Testis (tissue), 3 donors: ENCODE data around the gene UBE2D1. TPM values are rescaled to one million over a fixed set of nuclear protein-coding genes. Genes with fewer than 3 reads are reported as not detected.

Experiments
- DNase-seq: peaks from one replicate; pipeline ENCODE4 v3.0.0-alpha.2; 2019
- H3K27ac ChIP-seq, 2 donors: fragments of 200-600 bp; sonication (generic); one replicate each; pipeline ENCODE4 v1.5.1; 2019
- H3K27me3 ChIP-seq: fragments of 200-600 bp; sonication (generic); one replicate; pipeline ENCODE4 v1.5.1; 2019
- H3K36me3 ChIP-seq: fragments of 200-600 bp; sonication (generic); one replicate; pipeline ENCODE4 v1.5.1; 2017; ENCODE audit warnings: low read depth; ENCODE audit errors: missing control alignments
- H3K4me1 ChIP-seq: fragments of 200-600 bp; sonication (generic); one replicate; pipeline ENCODE4 v1.5.1; 2019
- H3K4me3 ChIP-seq, 2 donors: fragments of 200-600 bp; sonication (generic); one replicate each; pipeline ENCODE4 v1.5.1; 2017 to 2019
- H3K9me3 ChIP-seq: fragments of 200-600 bp; sonication (generic); one replicate; pipeline ENCODE4 v1.5.1; 2017
- POLR2A ChIP-seq: fragments of 450-650 bp; IDR thresholded peaks from one replicate; pipeline ENCODE4 v1.6.1; 2017; ENCODE audit warnings: antibody characterized with exemption, mild to moderate bottlenecking, moderate library complexity
- WGBS, 2 donors: methylation state at CpG; one replicate each; pipeline ENCODE4 v1.1.5; 2018; 5-methylcytosine and 5-hydroxymethylcytosine counted together
- intact Hi-C: fragments of 100-400 bp; cut with DNase I; formaldehyde crosslinking; loops from one replicate; pipeline ENCODE4 v1.15.1; 2023; ENCODE audit warnings: low total_unique reads
- polyA plus RNA-seq: library from polyadenylated mRNA; stranded (reverse); fragments of 350-450 nt; fragmentation: Illumina TruSeq; extraction: RNeasy Lipid Tissue Mini Kit (QIAGEN cat#74804); gene quantifications from one replicate; pipeline ENCODE4 v1.2.3, GENCODE V29; 2014; ENCODE audit warnings: low read depth, low replicate concordance; ENCODE audit not compliant: insufficient read depth
- total RNA-seq, 2 donors: library from RNA; depleted of rRNA; stranded (reverse); fragments of >200 nt; gene quantifications; one replicate each; pipeline ENCODE4 v1.2.3, GENCODE V29; 2016
- TF ChIP-seq, protein P1 (sequence below), 3 experiments: fragments of 450-650 bp in 2 of 3; fragments of 200-600 bp in 1 of 3; sonication (generic) in 1 of 3; IDR thresholded peaks; one replicate each; pipeline ENCODE4 v1.5.1; 2016 to 2019; ENCODE audit warnings: antibody characterized with exemption in 3 of 3, mild to moderate bottlenecking in 2 of 3, moderate library complexity in 1 of 3

Gene UBE2D1
- total and polyA plus RNA-seq, 3 donors from 2014 or later = 8.4 to 13.1 (median 10.0) TPM

DNA sequence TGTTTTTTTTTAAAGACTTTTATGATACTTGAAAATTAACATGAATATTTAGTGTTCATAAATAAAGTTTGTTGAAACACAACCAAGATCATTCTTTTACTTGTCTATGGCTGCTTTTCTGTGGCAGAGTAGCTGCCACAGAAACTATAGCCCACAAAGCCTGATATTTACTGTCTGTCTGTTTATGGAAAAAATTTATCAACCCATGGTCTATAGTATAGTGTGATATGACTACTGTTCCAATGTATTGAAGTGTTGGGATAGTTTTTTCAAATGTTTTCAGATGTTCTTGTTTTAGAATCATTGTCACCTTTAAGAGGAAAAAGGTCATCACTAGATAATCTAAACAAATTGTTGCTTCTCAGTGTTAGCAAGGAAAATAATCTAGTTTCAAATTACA, 61.3 kb downstream of the UBE2D1 start:
- H3K27ac ChIP-seq = no peak overlapping the region
- no peaks in the 10 kb centered on the region for H3K4me1 ChIP-seq
- intact Hi-C loops = no loop called here
- TF ChIP-seq, protein P1, sequence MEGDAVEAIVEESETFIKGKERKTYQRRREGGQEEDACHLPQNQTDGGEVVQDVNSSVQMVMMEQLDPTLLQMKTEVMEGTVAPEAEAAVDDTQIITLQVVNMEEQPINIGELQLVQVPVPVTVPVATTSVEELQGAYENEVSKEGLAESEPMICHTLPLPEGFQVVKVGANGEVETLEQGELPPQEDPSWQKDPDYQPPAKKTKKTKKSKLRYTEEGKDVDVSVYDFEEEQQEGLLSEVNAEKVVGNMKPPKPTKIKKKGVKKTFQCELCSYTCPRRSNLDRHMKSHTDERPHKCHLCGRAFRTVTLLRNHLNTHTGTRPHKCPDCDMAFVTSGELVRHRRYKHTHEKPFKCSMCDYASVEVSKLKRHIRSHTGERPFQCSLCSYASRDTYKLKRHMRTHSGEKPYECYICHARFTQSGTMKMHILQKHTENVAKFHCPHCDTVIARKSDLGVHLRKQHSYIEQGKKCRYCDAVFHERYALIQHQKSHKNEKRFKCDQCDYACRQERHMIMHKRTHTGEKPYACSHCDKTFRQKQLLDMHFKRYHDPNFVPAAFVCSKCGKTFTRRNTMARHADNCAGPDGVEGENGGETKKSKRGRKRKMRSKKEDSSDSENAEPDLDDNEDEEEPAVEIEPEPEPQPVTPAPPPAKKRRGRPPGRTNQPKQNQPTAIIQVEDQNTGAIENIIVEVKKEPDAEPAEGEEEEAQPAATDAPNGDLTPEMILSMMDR (IDR thresholded peaks at IDR 0.05) = no peak
- no peaks in the 10 kb centered on the region for H3K36me3 ChIP-seq
- no peak overlapping the region for H3K4me3 ChIP-seq
- no peaks in the 10 kb centered on the region for H3K27me3 ChIP-seq
- DNase-seq = no peak
- no peaks in the 10 kb centered on the region for H3K9me3 ChIP-seq

DNA sequence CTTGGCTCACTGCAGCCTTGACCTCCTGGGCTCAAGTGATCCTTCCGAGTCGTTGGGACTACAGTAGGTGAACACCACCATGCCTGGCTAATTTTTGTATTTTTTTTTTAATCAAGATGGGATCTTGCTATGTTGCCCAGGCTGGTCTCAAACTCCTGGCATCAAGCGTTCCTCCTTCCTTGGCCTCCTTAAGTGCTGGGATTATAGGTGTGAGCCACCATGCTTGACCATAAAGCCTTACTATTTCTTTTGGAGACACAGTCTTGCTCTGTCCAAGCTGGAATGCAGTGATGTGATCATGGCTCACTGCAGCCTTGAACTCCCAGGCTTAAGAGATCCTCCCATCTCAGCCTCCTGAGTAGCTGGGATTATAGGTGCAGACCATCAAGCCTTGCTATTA, 63.0 kb downstream of the UBE2D1 start:
- intact Hi-C loops = no loop called here
- 89 to 93% methylated on average over 3 of the region's 3 CpGs for WGBS, 2 donors

DNA sequence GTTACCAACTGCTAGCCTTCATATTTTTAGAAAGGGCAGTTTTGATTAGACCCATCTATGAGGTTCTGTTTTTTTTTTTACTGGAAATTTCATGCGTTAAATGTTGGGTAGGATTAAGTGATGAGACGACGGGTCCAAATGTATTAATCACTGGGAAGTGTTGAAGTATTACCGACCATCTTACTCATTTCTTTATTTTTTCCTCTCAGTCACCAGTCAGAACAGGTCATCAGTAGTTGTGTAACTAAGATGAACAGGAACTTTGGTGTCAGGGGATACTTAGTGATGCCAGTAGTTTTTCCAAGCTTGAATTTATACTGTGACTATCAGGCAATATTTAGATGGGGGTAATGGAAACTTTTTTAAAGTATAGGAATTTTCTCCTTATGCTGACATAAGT, 64.6 kb downstream of the UBE2D1 start:
- H3K36me3 ChIP-seq = no peaks in the 10 kb centered on the region
- H3K9me3 ChIP-seq = no peaks in the 10 kb centered on the region
- DNase-seq = no peak
- no peak overlapping the region for H3K27ac ChIP-seq
- no peaks in the 10 kb centered on the region for H3K27me3 ChIP-seq
- intact Hi-C loops = no loop called here
- TF ChIP-seq, protein P1 (IDR thresholded peaks at IDR 0.05) = no peak
- 95% methylated on average over 4 of the region's 4 CpGs for WGBS, 2 donors
- H3K4me3 ChIP-seq = no peak overlapping the region
- no peaks in the 10 kb centered on the region for H3K4me1 ChIP-seq

More for the DNA sequence above, 63.0 kb downstream of the UBE2D1 start:
- no peak overlapping the region for H3K27ac ChIP-seq
- no peaks in the 10 kb centered on the region for H3K27me3 ChIP-seq
- TF ChIP-seq POLR2A = no peak
- TF ChIP-seq, protein P1 (IDR thresholded peaks at IDR 0.05) = no peak
- no peaks in the 10 kb centered on the region for H3K9me3 ChIP-seq
- no peaks in the 10 kb centered on the region for H3K36me3 ChIP-seq
- no peak for DNase-seq
- H3K4me3 ChIP-seq = no peak overlapping the region
- no peaks in the 10 kb centered on the region for H3K4me1 ChIP-seq

DNA sequence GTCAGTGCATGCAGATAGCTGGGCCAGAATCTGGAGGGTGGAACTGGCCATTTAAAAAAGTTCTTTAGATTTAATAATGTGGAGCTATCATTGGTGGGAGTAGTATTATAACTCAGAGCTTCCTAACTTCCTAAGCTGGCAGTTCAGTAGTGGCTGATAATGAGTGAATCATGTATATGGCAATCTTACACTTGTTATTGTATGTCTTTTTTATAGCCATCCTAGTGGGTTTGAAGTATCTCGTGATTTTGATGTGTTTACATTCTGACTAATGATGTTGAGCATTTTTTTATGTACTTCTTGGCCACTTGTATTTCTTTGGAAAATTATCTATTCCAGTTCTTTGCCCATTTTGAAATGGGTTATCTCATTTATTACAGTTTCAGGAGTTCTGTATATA, 65.8 kb downstream of the UBE2D1 start:
- intact Hi-C loops = no loop called here
- no peak for DNase-seq
- TF ChIP-seq, protein P1 (IDR thresholded peaks at IDR 0.05) = no peak
- no peak for TF ChIP-seq POLR2A
- no peaks in the 10 kb centered on the region for H3K9me3 ChIP-seq
- H3K27ac ChIP-seq = no peak overlapping the region
- 82 to 83% methylated on average over 1 of the region's 1 CpG for WGBS, 2 donors
- no peak overlapping the region for H3K4me3 ChIP-seq
- no peaks in the 10 kb centered on the region for H3K27me3 ChIP-seq
- H3K4me1 ChIP-seq = no peaks in the 10 kb centered on the region
- H3K36me3 ChIP-seq = no peaks in the 10 kb centered on the region

DNA sequence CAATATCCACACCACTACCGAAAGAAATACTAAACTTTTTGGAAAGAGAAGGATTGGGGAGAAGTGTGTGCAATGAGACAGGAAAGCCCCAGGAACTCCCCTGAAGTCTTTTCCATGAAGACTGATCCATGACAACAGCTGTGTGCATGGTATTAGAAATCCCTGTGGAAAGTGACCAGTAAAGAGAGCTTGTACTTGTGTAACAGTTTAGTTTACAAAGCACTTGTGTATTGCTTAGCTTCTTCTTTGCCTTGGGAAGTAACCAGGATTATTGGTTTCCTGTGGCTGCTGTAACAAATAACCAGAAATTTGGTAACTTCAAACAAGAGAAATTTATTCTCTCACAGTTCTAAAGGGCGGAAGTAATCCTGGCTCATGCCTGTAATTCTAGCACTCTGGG, 69.2 kb downstream of the UBE2D1 start:
- no peak overlapping the region for H3K27ac ChIP-seq
- no peak overlapping the region for H3K4me3 ChIP-seq
- no peaks in the 10 kb centered on the region for H3K36me3 ChIP-seq
- no peaks in the 10 kb centered on the region for H3K9me3 ChIP-seq
- intact Hi-C loops = no loop called here
- no peaks in the 10 kb centered on the region for H3K27me3 ChIP-seq
- DNase-seq = no peak
- WGBS, 2 donors = 58 to 96% methylated on average over 2 of the region's 2 CpGs
- TF ChIP-seq POLR2A = no peak
- TF ChIP-seq, protein P1 (IDR thresholded peaks at IDR 0.05) = no peak
- H3K4me1 ChIP-seq = no peaks in the 10 kb centered on the region
